Measurements from ENCODE around the gene JAK1.
"Not testable (repeated sequence)": the region's sequence is repeated elsewhere in the genome, so short reads cannot be mapped to it uniquely, and the experiment has no call there.

Gene JAK1

GRCh38 chr1:64933296-64934070 is 32.9 kb downstream of the JAK1 start:
- H3K9me3 Mint-ChIP-seq = no peaks in the 10 kb centered on the region
- H3K36me3 Mint-ChIP-seq = peaks cover 24% of the 10 kb centered on the region
- peaks cover 59% of the 10 kb centered on the region for H3K4me1 Mint-ChIP-seq
- DNase-seq (ENCODE audit: low spot score in 2 of 2) = peak in 1 of 2 donors; percentile 23
- no peaks in the 10 kb centered on the region for H3K27me3 Mint-ChIP-seq
- H3K4me3 Mint-ChIP-seq = peak overlapping the region; percentile 56
- ATAC-seq (ENCODE audit: low read depth) = peak; percentile 88
- peak overlapping the region; percentile 71 for H3K27ac Mint-ChIP-seq

GRCh38 chr1:64932962-64933295 is 33.4 kb downstream of the JAK1 start:
- Mint-ChIP-seq H3K9me3 (no peaks in the 10 kb centered on the region), H3K4me1 (peaks cover 62% of the 10 kb centered on the region), H3K27ac (peak overlapping the region; percentile 71), H3K4me3 (peak overlapping the region; percentile 56), H3K27me3 (no peaks in the 10 kb centered on the region), H3K36me3 (peaks cover 21% of the 10 kb centered on the region)
- no peak for ATAC-seq (ENCODE audit: low read depth)
- DNase-seq (ENCODE audit: low spot score in 2 of 2) = no peak

GRCh38 chr1:64930640-64931039 is 35.7 kb downstream of the JAK1 start:
- H3K27me3 Mint-ChIP-seq; ATAC-seq (ENCODE audit: low read depth); H3K27ac Mint-ChIP-seq; DNase-seq (ENCODE audit: low spot score in 2 of 2); H3K9me3 Mint-ChIP-seq; H3K4me3 Mint-ChIP-seq: not testable (repeated sequence)
- Mint-ChIP-seq H3K36me3 (peaks cover 24% of the 10 kb centered on the region), H3K4me1 (peaks cover 71% of the 10 kb centered on the region)

DNA sequence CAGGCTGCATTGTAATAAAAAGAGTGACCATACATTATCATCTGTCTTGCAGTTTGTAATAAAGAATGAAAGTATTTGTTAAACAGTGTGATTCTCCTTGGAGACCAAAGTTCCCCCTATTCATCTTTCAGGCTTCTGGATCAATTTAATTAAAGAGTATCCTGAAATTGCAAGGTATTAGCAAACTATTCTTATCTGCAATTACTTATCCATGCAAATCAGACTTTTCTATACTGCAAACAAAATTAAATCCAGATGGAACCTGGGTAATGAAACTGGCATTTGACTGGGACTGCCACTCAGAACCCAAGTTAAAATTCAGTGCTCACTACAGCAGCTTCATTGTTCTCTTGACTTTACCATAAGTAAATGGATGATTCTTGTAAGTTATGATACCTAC is 37.1 kb downstream of the JAK1 start:
- peaks cover 24% of the 10 kb centered on the region for H3K36me3 Mint-ChIP-seq
- no peaks in the 10 kb centered on the region for H3K9me3 Mint-ChIP-seq
- DNase-seq (ENCODE audit: low spot score in 2 of 2) = no peak
- H3K4me1 Mint-ChIP-seq = peaks cover 69% of the 10 kb centered on the region
- peak overlapping the region; percentile 55 for H3K27ac Mint-ChIP-seq
- ATAC-seq (ENCODE audit: low read depth) = no peak
- no peaks in the 10 kb centered on the region for H3K27me3 Mint-ChIP-seq
- no peak overlapping the region for H3K4me3 Mint-ChIP-seq

GRCh38 chr1:64928325-64928724 is 38.0 kb downstream of the JAK1 start:
- Mint-ChIP-seq H3K27me3 (no peaks in the 10 kb centered on the region), H3K36me3 (peaks cover 24% of the 10 kb centered on the region), H3K4me3 (no peak overlapping the region), H3K27ac (peak overlapping the region; percentile 43), H3K9me3 (no peaks in the 10 kb centered on the region), H3K4me1 (peaks cover 70% of the 10 kb centered on the region)
- ATAC-seq (ENCODE audit: low read depth) (no peak), DNase-seq (ENCODE audit: low spot score in 2 of 2) (no peak)

DNA sequence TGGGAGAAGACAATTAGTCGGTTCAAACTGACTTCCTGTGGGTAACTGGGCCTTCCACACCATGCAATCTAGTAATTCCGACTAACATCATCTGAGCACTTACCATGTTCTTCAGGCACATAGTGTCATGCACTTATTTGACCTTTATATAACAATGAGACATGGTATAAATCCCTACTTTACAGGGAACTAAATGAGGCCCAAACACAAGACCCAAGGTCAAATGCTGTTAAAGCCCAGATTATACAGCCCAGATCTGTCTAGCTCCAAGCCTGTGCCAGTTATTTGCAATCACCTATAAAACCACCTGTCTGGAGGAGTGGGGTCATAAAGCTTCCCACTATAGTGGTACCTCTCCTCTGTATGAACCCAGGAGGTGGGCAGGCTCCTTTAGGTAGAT is 40.8 kb downstream of the JAK1 start:
- DNase-seq (ENCODE audit: low spot score in 2 of 2) = no peak
- H3K4me3 Mint-ChIP-seq = no peak overlapping the region
- H3K36me3 Mint-ChIP-seq = peaks cover 16% of the 10 kb centered on the region
- no peaks in the 10 kb centered on the region for H3K27me3 Mint-ChIP-seq
- ATAC-seq (ENCODE audit: low read depth) = no peak
- H3K4me1 Mint-ChIP-seq = peaks cover 79% of the 10 kb centered on the region
- H3K27ac Mint-ChIP-seq = peak overlapping the region; percentile 43
- no peaks in the 10 kb centered on the region for H3K9me3 Mint-ChIP-seq

DNA sequence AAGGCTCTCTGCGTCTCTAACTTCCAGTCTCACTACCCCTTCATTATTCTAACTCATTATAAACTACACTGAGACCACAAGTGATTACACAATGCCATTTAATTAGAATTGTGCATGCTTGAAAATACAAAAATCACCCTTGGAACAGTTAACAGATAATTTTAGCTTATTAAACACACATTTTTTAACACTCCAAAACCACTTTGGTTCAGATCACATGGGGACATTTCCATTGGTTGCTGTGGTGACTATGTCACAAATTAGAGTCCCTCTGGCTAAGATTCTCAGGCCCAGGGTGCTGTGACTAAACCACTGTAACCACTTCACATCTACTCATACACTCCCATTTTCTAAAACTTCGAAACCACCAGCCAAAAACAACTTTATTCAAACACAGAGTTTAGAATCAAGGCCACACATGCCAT is 43.0 kb downstream of the JAK1 start:
- Mint-ChIP-seq H3K9me3 (no peaks in the 10 kb centered on the region), H3K36me3 (peaks cover 11% of the 10 kb centered on the region), H3K4me1 (peaks cover 83% of the 10 kb centered on the region), H3K27ac (peak overlapping the region; percentile 78), H3K4me3 (peak overlapping the region; percentile 11), H3K27me3 (no peaks in the 10 kb centered on the region)
- DNase-seq (ENCODE audit: low spot score in 2 of 2) (no peak), ATAC-seq (ENCODE audit: low read depth) (no peak)

DNA sequence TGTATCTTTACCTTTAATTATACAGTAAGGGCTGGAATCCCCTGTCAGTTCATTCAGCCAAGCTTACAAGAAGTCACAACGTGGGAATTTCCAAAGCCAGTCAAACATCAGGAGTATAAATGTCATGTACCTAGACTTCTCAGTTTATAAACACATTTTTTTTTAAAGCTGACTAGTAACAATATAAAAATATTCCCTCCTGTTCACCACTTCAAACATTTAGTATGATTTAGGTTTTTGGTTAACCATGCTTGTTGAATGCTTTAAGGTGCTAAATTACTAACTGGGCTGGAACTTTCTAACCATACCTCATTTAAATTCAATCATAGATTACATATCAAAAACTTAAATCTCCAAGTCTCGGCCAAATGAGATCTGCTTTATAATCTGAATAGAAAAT is 44.0 kb downstream of the JAK1 start:
- ATAC-seq (ENCODE audit: low read depth) = peak; percentile 43
- H3K27ac Mint-ChIP-seq = peak overlapping the region; percentile 78
- peaks cover 11% of the 10 kb centered on the region for H3K36me3 Mint-ChIP-seq
- DNase-seq (ENCODE audit: low spot score in 2 of 2) = no peak
- H3K27me3 Mint-ChIP-seq = no peaks in the 10 kb centered on the region
- H3K4me3 Mint-ChIP-seq = no peak overlapping the region
- no peaks in the 10 kb centered on the region for H3K9me3 Mint-ChIP-seq
- H3K4me1 Mint-ChIP-seq = peaks cover 83% of the 10 kb centered on the region

DNA sequence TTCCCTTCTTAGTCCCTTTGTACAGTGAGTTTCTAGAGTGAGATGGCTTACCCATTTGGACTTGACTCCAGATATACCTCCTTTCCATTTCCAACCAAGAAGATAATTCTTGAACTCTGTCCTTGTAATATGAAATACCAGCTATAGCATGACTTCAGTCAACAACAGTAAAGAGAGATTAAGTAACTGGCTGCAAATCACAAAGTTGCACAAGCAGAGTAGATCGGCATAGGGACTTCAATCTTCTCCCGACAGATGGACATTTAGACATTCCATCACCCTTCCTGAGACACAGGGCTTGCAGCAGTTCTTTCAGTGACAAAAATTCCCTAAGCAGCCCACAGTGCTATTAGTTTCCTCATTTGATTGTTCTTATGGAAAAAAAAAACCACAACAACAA is 44.6 kb downstream of the JAK1 start:
- Mint-ChIP-seq H3K4me3 (no peak overlapping the region), H3K27me3 (no peaks in the 10 kb centered on the region), H3K4me1 (peaks cover 83% of the 10 kb centered on the region), H3K36me3 (peaks cover 8% of the 10 kb centered on the region), H3K27ac (peak overlapping the region; percentile 78), H3K9me3 (no peaks in the 10 kb centered on the region)
- DNase-seq (ENCODE audit: low spot score in 2 of 2) (no peak), ATAC-seq (ENCODE audit: low read depth) (no peak)

DNA sequence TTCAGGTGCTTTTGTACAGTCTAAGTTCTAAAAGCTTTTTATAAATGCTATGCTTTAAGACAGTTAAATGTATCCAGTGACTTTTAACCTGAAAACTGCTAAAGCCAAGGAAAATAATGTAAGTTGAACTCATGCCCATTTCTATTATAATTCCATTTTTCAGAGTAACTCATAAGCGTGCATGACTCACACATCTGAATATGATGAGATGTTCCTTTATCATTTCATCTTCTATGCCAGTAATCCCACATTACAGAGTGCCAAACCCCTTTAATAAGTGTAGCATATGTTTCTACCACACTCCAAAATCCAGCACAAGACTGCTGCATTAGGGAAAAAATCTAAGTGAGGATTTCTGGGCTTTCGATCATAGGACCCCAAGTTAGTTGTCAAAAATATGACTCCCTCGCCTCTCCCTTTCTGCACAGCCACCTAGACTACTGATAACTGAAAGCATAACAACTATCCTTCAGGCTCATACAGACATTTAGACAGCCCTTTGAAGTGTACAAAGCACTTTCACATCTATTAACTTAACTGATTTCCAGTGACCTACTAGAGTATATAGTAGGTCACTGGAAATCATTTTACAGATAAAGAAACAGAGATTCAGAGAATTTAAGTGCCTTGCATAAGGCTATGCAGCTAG is 45.3 kb downstream of the JAK1 start:
- DNase-seq (ENCODE audit: low spot score in 2 of 2) (no peak), ATAC-seq (ENCODE audit: low read depth) (no peak)
- Mint-ChIP-seq H3K4me1 (peaks cover 80% of the 10 kb centered on the region), H3K27me3 (no peaks in the 10 kb centered on the region), H3K27ac (peak overlapping the region; percentile 51), H3K4me3 (no peak overlapping the region), H3K36me3 (peaks cover 4% of the 10 kb centered on the region), H3K9me3 (no peaks in the 10 kb centered on the region)

DNA sequence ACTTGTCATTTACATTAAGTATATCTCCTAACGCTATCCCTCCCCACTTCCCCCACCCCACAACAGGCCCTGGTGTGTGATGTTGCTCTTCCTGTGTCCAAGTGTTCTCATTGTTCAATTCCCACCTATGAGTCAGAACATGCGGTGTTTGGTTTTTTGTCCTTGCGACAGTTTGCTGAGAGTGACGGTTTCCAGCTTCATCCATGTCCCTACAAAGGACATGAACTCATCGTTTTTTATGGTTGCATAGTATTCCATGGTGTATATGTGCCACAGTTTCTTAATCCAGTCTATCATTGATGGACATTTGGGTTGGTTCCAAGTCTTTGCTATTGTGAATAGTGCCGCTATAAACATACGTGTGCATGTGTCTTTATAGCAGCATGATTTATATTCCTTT is 47.2 kb downstream of the JAK1 start:
- H3K4me3 Mint-ChIP-seq; DNase-seq (ENCODE audit: low spot score in 2 of 2); H3K36me3 Mint-ChIP-seq; H3K9me3 Mint-ChIP-seq; ATAC-seq (ENCODE audit: low read depth); H3K27me3 Mint-ChIP-seq: not testable (repeated sequence)
- Mint-ChIP-seq H3K27ac (peak overlapping the region; percentile 17), H3K4me1 (peaks cover 71% of the 10 kb centered on the region)

GRCh38 chr1:64917907-64918306 is 48.4 kb downstream of the JAK1 start:
- Mint-ChIP-seq H3K9me3 (no peaks in the 10 kb centered on the region), H3K4me1 (peaks cover 69% of the 10 kb centered on the region), H3K4me3 (peak overlapping the region; percentile 58), H3K36me3 (peaks cover 4% of the 10 kb centered on the region), H3K27me3 (no peaks in the 10 kb centered on the region), H3K27ac (peak overlapping the region; percentile 79)
- DNase-seq (ENCODE audit: low spot score in 2 of 2) (no peak), ATAC-seq (ENCODE audit: low read depth) (peak; percentile 50)

GRCh38 chr1:64917328-64917861 is 49.0 kb downstream of the JAK1 start:
- DNase-seq (ENCODE audit: low spot score in 2 of 2) (no peak), ATAC-seq (ENCODE audit: low read depth) (peak; percentile 39)
- Mint-ChIP-seq H3K36me3 (peaks cover 4% of the 10 kb centered on the region), H3K9me3 (no peaks in the 10 kb centered on the region), H3K27me3 (no peaks in the 10 kb centered on the region), H3K27ac (peak overlapping the region; percentile 79), H3K4me1 (peaks cover 68% of the 10 kb centered on the region), H3K4me3 (peak overlapping the region; percentile 58)

- Mint-ChIP-seq H3K36me3 (peaks cover 4% of the 10 kb centered on the region), H3K9me3 (no peaks in the 10 kb centered on the region), H3K4me1 (peaks cover 66% of the 10 kb centered on the region), H3K27me3 (no peaks in the 10 kb centered on the region), H3K27ac (peak overlapping the region; percentile 77), H3K4me3 (no peak overlapping the region)
- DNase-seq (ENCODE audit: low spot score in 2 of 2) = no peak
- ATAC-seq (ENCODE audit: low read depth) = peak; percentile 46
These were observed 50.7 kb downstream of the JAK1 start for GRCh38 chr1:64915381-64916274.

Data from memory B cell (primary cell).